Measurements from ENCODE around the gene POU2F2.

GRCh38 chr19:42066075-42066754 is 66.0 kb downstream of the POU2F2 start:
- no peak for TF ChIP-seq CTCF (IDR thresholded peaks at IDR 0.05 in 8 of 11, conservative IDR thresholded peaks at IDR 0.05 in 3 of 11)
- TF ChIP-seq POLR2AphosphoS5 (IDR thresholded peaks at IDR 0.05) = no peak
